ENCODE data around the gene FAM53B. TPM values are rescaled to one million over a fixed set of nuclear protein-coding genes. Genes with fewer than 3 reads are reported as not detected.

Gene FAM53B
- total RNA-seq, 6 experiments from 2014 or later, result 4.4 to 10.8 (median 4.8) TPM

- Histone ChIP-seq H3K36me3 (no peaks in the 10 kb centered on the region), H3K4me1 (no peaks in the 10 kb centered on the region), H3K27ac (no peak overlapping the region), H3K4me3 (no peak overlapping the region), H3K27me3 (no peaks in the 10 kb centered on the region), H3K9me3 (no peaks in the 10 kb centered on the region)
- ATAC-seq, result no peak
- DNase-seq, result peak in 2 of 3 donors; percentile 7 to 46
- intact Hi-C loops (cut with DNase I), result no loop called here
- TF ChIP-seq CTCF (IDR thresholded peaks at IDR 0.05), result no peak
- no peak for TF ChIP-seq POLR2A (IDR thresholded peaks at IDR 0.05)
- WGBS (ENCODE audit: insufficient coverage, low coverage, low lambda C conversion rate, missing lambda C conversion rate), result 81% methylated on average over 5 of the region's 22 CpGs
Observed at GRCh38 chr10:124604214-124605000, 139.8 kb downstream of the FAM53B start.

- no peak for ATAC-seq
- H3K27me3 ChIP-seq, result no peaks in the 10 kb centered on the region
- H3K36me3 ChIP-seq, result no peaks in the 10 kb centered on the region
- H3K4me1 ChIP-seq, result no peaks in the 10 kb centered on the region
- H3K27ac ChIP-seq, result no peak overlapping the region
- intact Hi-C loops (cut with DNase I), result no loop called here
- TF ChIP-seq POLR2A (IDR thresholded peaks at IDR 0.05), result no peak
- no peak for TF ChIP-seq CTCF (IDR thresholded peaks at IDR 0.05)
- DNase-seq, result peak in 2 of 3 donors; percentile 8 to 53
- no peak overlapping the region for H3K4me3 ChIP-seq
- H3K9me3 ChIP-seq, result no peaks in the 10 kb centered on the region
- no CpG with 5 or more reads among the region's 18 CpGs for WGBS (ENCODE audit: insufficient coverage, low coverage, low lambda C conversion rate, missing lambda C conversion rate)
Observed at GRCh38 chr10:124603376-124604213, 140.6 kb downstream of the FAM53B start.

- no peaks in the 10 kb centered on the region for H3K4me1 ChIP-seq
- no peaks in the 10 kb centered on the region for H3K27me3 ChIP-seq
- intact Hi-C loops (cut with DNase I), result no loop called here
- no peaks in the 10 kb centered on the region for H3K36me3 ChIP-seq
- ATAC-seq (no peak), DNase-seq (peak in 2 of 3 donors; percentile 12 to 40)
- no peak overlapping the region for H3K4me3 ChIP-seq
- 88% methylated on average over 3 of the region's 12 CpGs for WGBS (ENCODE audit: insufficient coverage, low coverage, low lambda C conversion rate, missing lambda C conversion rate)
- no peaks in the 10 kb centered on the region for H3K9me3 ChIP-seq
- TF ChIP-seq POLR2A (IDR thresholded peaks at IDR 0.05) (no peak), CTCF (IDR thresholded peaks at IDR 0.05) (no peak)
- H3K27ac ChIP-seq, result no peak overlapping the region
Observed at GRCh38 chr10:124602646-124603365, 141.4 kb downstream of the FAM53B start.

GRCh38 chr10:124602121-124602561 lies 142.0 kb downstream of the FAM53B start:
- TF ChIP-seq POLR2A (IDR thresholded peaks at IDR 0.05), result no peak
- H3K9me3 ChIP-seq, result no peaks in the 10 kb centered on the region
- WGBS (ENCODE audit: insufficient coverage, low coverage, low lambda C conversion rate, missing lambda C conversion rate), result 58% methylated on average over 2 of the region's 12 CpGs
- intact Hi-C loops (cut with DNase I), result no loop called here
- ATAC-seq (no peak), DNase-seq (peak in 1 of 3 donors; percentile 44)
- peaks cover 0 to 2% (median 0%) of the 10 kb centered on the region in 4 donors for H3K4me1 ChIP-seq
- no peaks in the 10 kb centered on the region for H3K27me3 ChIP-seq
- H3K27ac ChIP-seq, result no peak overlapping the region
- no peak overlapping the region for H3K4me3 ChIP-seq
- H3K36me3 ChIP-seq, result no peaks in the 10 kb centered on the region
